CD4-positive, alpha-beta T cell (primary cell): Measurements from ENCODE around the gene PDE4B. TPM values are rescaled to one million over a fixed set of nuclear protein-coding genes. Genes with fewer than 3 reads are reported as not detected.

Experiments
- ATAC-seq: fragments of 200-7000 bp; cut with Tn5 transposase; one replicate; pipeline ENCODE4 v1.10.0; 2022; ENCODE audit warnings: mild to moderate bottlenecking; ENCODE audit not compliant: poor library complexity
- CTCF ChIA-PET: fragments of 350-600 bp; sonication (Branson Sonifier 250); formaldehyde crosslinking; loops from one replicate; lab custom pipeline; 2021; ENCODE audit warnings: antibody characterized with exemption, inconsistent platforms; lab: Charles Lee
- POLR2A ChIA-PET: fragments of 350-600 bp; sonication (Branson Sonifier 250); formaldehyde crosslinking; loops from one replicate; lab custom pipeline; 2021; ENCODE audit warnings: antibody characterized with exemption, inconsistent platforms; lab: Charles Lee
- DNase-seq, 14 experiments: peaks; one replicate each; pipeline ENCODE4 v3.0.0-alpha.2; 2013 to 2020; ENCODE audit warnings: mixed read lengths in 2 of 14
- H3K27ac ChIP-seq, 2 donors: one replicate each; pipeline versions ENCODE4 v1.5.1 to v1.7.0; 2013; ENCODE audit warnings: low read length in 2 of 2, low read depth in 1 of 2, mild to moderate bottlenecking in 1 of 2
- H3K27me3 ChIP-seq, 2 experiments: 1 replicate in 1 of 2; 2 replicates in 1 of 2; pipeline versions ENCODE4 v1.6.1 to v1.7.0; 2013; ENCODE audit warnings: low read length in 2 of 2, control low read depth in 1 of 2, mild to moderate bottlenecking in 1 of 2, moderate library complexity in 1 of 2; ENCODE audit not compliant: insufficient read depth in 2 of 2, control insufficient read depth in 1 of 2
- H3K36me3 ChIP-seq: one replicate; pipeline ENCODE4 v1.6.1; 2013; ENCODE audit warnings: low read length, control low read depth; ENCODE audit not compliant: insufficient read depth
- H3K4me1 ChIP-seq: one replicate; pipeline ENCODE4 v1.6.1; 2013; ENCODE audit warnings: low read length, control low read depth; ENCODE audit not compliant: insufficient read depth
- H3K4me3 ChIP-seq: one replicate; pipeline ENCODE4 v1.5.1; 2013; ENCODE audit warnings: mild to moderate bottlenecking, low read length, moderate library complexity
- H3K9me3 ChIP-seq, 2 experiments: 1 replicate in 1 of 2; 2 replicates in 1 of 2; pipeline versions ENCODE4 v1.6.1 to v1.7.0; 2013; ENCODE audit warnings: low read length in 2 of 2, mild to moderate bottlenecking in 2 of 2, control low read depth in 1 of 2, moderate library complexity in 1 of 2; ENCODE audit not compliant: control insufficient read depth in 1 of 2, insufficient read depth in 1 of 2
- H3K27ac Mint-ChIP-seq: one replicate; pipeline ENCODE4 v1.8.0; 2020; ENCODE audit warnings: mixed read lengths
- H3K27me3 Mint-ChIP-seq: one replicate; pipeline ENCODE4 v1.8.0; 2021; ENCODE audit warnings: mixed read lengths
- H3K36me3 Mint-ChIP-seq: one replicate; pipeline ENCODE4 v1.8.0; 2021; ENCODE audit warnings: low read depth, mixed read lengths
- H3K4me1 Mint-ChIP-seq: one replicate; pipeline ENCODE4 v1.8.0; 2021; ENCODE audit warnings: low read depth, mixed read lengths
- H3K4me3 Mint-ChIP-seq: one replicate; pipeline ENCODE4 v1.8.0; 2020; ENCODE audit warnings: mild to moderate bottlenecking, mixed read lengths
- H3K9me3 Mint-ChIP-seq: one replicate; pipeline ENCODE4 v1.8.0; 2020; ENCODE audit warnings: mixed read lengths
- intact Hi-C, 2 experiments: fragments of 100-400 bp; cut with DNase I in 1 of 2; cut with micrococcal nuclease in 1 of 2; formaldehyde crosslinking; loops; one replicate each; pipeline versions ENCODE4 v1.15.1 to v1.9.0; 2023 to 2025; cut with DNase I, micrococcal nuclease
- total RNA-seq, 174 experiments: library from RNA in 2 of 174; stranded (reverse) in 2 of 174; gene quantifications; one replicate each; pipeline ENCODE4 v1.2.3 and lab custom pipeline; 2021 to 2026
- TF ChIP-seq, protein P1 (sequence below): fragments of 200-600 bp; IDR thresholded peaks from one replicate; pipeline ENCODE4 v1.8.0; 2022; ENCODE audit warnings: antibody characterized with exemption, mild to moderate bottlenecking

The PDE4B gene
- total RNA-seq, 2 experiments from 2014 or later: 155 to 159 TPM

DNA sequence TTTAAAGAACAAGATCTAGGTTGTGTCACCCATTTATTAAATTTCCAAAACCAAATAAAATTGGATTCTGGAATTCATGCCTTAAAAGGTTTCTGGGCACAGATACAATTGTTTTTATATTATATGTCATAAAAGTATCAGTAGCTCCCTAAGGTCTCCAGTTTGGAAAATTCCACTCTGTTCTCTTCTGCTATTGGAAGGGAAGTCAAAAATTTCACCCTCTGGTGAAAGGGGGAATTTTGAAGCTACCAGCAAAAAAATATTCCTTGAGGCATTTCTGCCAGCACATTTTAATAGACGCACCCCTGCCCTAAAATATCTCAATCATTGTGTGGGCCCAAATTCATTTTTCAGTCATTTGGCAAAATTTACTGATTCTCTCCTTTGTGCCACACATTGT is 455.6 kb downstream of the PDE4B start:
- H3K27me3 Mint-ChIP-seq: no peaks in the 10 kb centered on the region
- no peak overlapping the region for H3K4me3 Mint-ChIP-seq
- no peak for DNase-seq
- no peak overlapping the region for H3K27ac Mint-ChIP-seq
- ATAC-seq: no peak
- H3K4me1 Mint-ChIP-seq: peaks cover 15% of the 10 kb centered on the region
- Histone ChIP-seq H3K27ac (no peak overlapping the region), H3K27me3 (no peaks in the 10 kb centered on the region), H3K9me3 (no peaks in the 10 kb centered on the region), H3K36me3 (no peaks in the 10 kb centered on the region), H3K4me3 (no peak overlapping the region), H3K4me1 (peaks cover 36% of the 10 kb centered on the region)
- H3K36me3 Mint-ChIP-seq: no peaks in the 10 kb centered on the region
- H3K9me3 Mint-ChIP-seq: no peaks in the 10 kb centered on the region
- intact Hi-C loops: loop anchor here (5.0 to 10.0 kb wide), 3 partner anchors 479 to 833 kb away; no protein-coding TSS in a partner anchor
- ChIA-PET CTCF (interaction anchor here (18.2 kb wide), 1 partner anchor 197 kb away, joined by 172 read pairs; no protein-coding TSS in a partner anchor), POLR2A (interaction anchor here (1.1 to 4.1 kb wide), 2 partner anchors 8 to 197 kb away, joined by 3 to 26 read pairs; no protein-coding TSS in a partner anchor)
- TF ChIP-seq, protein P1, sequence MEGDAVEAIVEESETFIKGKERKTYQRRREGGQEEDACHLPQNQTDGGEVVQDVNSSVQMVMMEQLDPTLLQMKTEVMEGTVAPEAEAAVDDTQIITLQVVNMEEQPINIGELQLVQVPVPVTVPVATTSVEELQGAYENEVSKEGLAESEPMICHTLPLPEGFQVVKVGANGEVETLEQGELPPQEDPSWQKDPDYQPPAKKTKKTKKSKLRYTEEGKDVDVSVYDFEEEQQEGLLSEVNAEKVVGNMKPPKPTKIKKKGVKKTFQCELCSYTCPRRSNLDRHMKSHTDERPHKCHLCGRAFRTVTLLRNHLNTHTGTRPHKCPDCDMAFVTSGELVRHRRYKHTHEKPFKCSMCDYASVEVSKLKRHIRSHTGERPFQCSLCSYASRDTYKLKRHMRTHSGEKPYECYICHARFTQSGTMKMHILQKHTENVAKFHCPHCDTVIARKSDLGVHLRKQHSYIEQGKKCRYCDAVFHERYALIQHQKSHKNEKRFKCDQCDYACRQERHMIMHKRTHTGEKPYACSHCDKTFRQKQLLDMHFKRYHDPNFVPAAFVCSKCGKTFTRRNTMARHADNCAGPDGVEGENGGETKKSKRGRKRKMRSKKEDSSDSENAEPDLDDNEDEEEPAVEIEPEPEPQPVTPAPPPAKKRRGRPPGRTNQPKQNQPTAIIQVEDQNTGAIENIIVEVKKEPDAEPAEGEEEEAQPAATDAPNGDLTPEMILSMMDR: no peak

DNA sequence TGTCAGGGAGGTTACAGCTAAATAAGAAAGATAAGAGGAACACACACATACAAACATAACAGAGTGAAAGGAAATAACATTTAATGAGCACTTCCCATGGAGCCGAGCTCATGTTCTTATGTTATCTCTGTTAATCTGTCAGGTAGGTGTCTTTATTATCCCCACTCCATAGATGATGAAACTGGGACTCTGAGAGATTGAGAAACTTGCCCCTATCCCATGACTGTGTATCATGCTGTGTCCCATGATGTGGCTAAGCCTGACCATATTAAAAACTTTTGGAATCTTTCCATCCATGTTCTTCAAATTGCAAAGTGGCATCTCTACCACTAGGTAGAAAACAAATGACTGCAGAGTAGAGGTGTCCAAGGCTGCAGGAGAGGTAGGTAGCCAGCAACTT is 456.1 kb downstream of the PDE4B start:
- DNase-seq (no peak), ATAC-seq (no peak)
- Histone ChIP-seq H3K9me3 (no peaks in the 10 kb centered on the region), H3K4me3 (no peak overlapping the region), H3K4me1 (peaks cover 31% of the 10 kb centered on the region), H3K27me3 (no peaks in the 10 kb centered on the region), H3K36me3 (no peaks in the 10 kb centered on the region), H3K27ac (no peak overlapping the region)
- intact Hi-C loops: loop anchor here (5.0 to 10.0 kb wide), 3 partner anchors 479 to 834 kb away; no protein-coding TSS in a partner anchor
- no peak overlapping the region for H3K27ac Mint-ChIP-seq
- no peak overlapping the region for H3K4me3 Mint-ChIP-seq
- POLR2A ChIA-PET: interaction anchor here (4.1 kb wide), 1 partner anchor 197 kb away, joined by 26 read pairs; no protein-coding TSS in a partner anchor
- no peaks in the 10 kb centered on the region for H3K9me3 Mint-ChIP-seq
- TF ChIP-seq, protein P1: no peak
- H3K27me3 Mint-ChIP-seq: no peaks in the 10 kb centered on the region
- peaks cover 19% of the 10 kb centered on the region for H3K4me1 Mint-ChIP-seq
- CTCF ChIA-PET: interaction anchor here (18.2 kb wide), 1 partner anchor 196 kb away, joined by 172 read pairs; no protein-coding TSS in a partner anchor
- no peaks in the 10 kb centered on the region for H3K36me3 Mint-ChIP-seq

DNA sequence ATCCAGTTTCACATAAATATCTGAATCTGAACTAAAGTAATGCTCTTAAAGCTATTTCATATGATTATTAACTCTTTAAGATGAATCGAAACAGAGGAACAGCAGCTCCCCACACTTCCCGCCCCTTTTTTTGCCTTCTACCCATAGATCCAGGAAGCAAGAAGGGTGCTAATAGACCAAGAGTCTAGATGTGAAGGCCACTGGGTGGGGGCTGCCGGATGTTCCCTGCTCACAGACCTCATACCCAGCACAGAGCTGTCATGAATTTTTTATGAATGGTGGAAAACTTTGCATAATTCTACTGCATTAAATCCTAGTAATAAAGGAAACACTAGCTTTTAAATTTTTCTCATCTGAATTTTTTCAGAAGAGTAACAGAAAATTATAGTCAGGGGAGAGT is 457.4 kb downstream of the PDE4B start:
- Histone ChIP-seq H3K9me3 (no peaks in the 10 kb centered on the region), H3K27me3 (no peaks in the 10 kb centered on the region), H3K27ac (no peak overlapping the region), H3K4me3 (no peak overlapping the region), H3K36me3 (no peaks in the 10 kb centered on the region), H3K4me1 (peaks cover 28% of the 10 kb centered on the region)
- ChIA-PET POLR2A (interaction anchor here (1.0 to 2.1 kb wide), 2 partner anchors 90 to 195 kb away, joined by 3 to 11 read pairs; no protein-coding TSS in a partner anchor), CTCF (interaction anchor here (1.2 to 18.2 kb wide), 3 partner anchors 8 to 195 kb away, joined by 3 to 172 read pairs (median 20); no protein-coding TSS in a partner anchor)
- H3K4me3 Mint-ChIP-seq: no peak overlapping the region
- H3K36me3 Mint-ChIP-seq: no peaks in the 10 kb centered on the region
- H3K27ac Mint-ChIP-seq: no peak overlapping the region
- intact Hi-C loops: loop anchor here in 1 of 2 experiments (10.0 kb wide), 1 partner anchor 565 kb away; no protein-coding TSS in a partner anchor
- peaks cover 28% of the 10 kb centered on the region for H3K4me1 Mint-ChIP-seq
- DNase-seq: peak in 1 of 14 experiments; percentile 45
- ATAC-seq: no peak
- TF ChIP-seq, protein P1: no peak
- no peaks in the 10 kb centered on the region for H3K9me3 Mint-ChIP-seq
- H3K27me3 Mint-ChIP-seq: no peaks in the 10 kb centered on the region
